GM12875 (cell line): ENCODE data around the gene DAPK3.

Experiments
- H3K4me3 ChIP-seq: one replicate; pipeline ENCODE4 v1.5.1; 2011; ENCODE audit warnings: low read depth, low read length, control low read depth
- CTCF ChIP-seq: IDR thresholded peaks from 2 replicates; pipeline ENCODE4 v1.5.1; 2011; ENCODE audit warnings: low read depth, mild to moderate bottlenecking, control low read depth, inconsistent platforms, low read length, moderate library complexity, borderline replicate concordance; ENCODE audit not compliant: insufficient read depth

The DAPK3 gene

DNA sequence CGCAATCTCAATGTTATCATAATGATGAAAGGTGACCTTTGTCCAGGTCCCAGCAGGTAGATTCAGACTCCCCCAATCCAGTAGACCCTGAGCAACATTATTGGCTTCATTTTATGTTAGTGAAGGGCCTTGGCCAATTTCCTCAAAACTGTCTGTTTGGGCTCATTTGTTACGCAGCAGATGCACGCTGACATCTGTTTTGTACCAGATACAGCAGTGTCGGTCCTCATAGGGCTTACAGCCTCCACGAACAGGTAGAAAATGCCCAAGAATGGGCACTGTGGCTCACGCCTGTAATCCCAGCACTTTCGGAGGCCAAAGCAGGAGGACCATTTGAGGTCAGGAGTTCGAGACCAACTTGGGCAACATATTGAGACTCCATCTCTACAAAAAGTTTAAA is 51.1 kb downstream of the DAPK3 start:
- TF ChIP-seq CTCF: no peak

DNA sequence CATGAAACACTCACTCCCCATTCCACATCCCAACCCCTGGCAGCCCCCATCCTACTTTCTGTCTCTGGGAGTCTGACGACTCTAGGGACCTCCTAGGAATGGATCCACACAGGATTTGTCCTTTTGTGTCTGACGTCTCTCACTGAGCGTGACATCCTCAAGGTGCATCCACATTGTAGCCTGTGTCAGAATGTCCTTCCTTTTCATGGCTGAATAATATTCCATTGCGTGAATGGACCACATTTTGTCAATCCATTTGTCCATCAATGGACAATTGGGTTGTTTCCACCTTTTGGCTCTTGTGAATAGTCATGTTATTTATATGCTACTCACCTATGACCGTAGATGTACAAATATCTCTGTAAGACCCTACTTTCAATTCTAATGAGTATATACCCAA is 54.9 kb downstream of the DAPK3 start:
- H3K4me3 ChIP-seq: no peak overlapping the region
- TF ChIP-seq CTCF: no peak

More for the DNA sequence above, 51.1 kb downstream of the DAPK3 start:
- no peak overlapping the region for H3K4me3 ChIP-seq

DNA sequence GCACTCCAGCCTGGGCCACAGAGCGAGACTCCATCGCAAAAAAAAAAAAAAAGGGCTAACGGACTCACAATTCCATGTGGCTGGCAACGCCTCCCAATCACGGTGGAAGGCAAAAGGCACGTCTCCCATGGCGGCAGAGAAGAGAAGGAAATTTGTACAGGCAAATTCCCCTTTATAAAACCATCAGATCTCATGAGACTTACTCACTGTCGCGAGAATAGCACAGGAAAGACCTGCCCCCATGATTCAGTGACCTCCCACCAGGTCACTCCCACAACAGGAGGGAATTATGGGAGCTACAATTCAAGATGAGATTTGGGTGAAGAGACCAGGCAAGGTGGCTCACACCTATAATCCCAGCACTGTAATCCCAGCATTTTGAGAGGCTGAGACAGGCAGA is 56.7 kb downstream of the DAPK3 start:
- TF ChIP-seq CTCF: no peak

GRCh38 chr19:3910105-3910504 is 60.8 kb downstream of the DAPK3 start:
- H3K4me3 ChIP-seq: no peak overlapping the region
- no peak for TF ChIP-seq CTCF

More for the DNA sequence above, 56.7 kb downstream of the DAPK3 start:
- no peak overlapping the region for H3K4me3 ChIP-seq
